Adrenal gland (tissue), 5 donors: ENCODE results near the gene GPATCH8.

ENCODE experiments used
- CTCF ChIP-seq, 6 experiments: fragments of 450-650 bp in 4 of 6; fragments of 200-600 bp in 2 of 6; sonication (generic) in 1 of 6; IDR thresholded peaks; 1 replicate in 5 of 6; 2 replicates in 1 of 6; pipeline versions ENCODE4 v1.5.1 to v1.8.0; 2016 to 2021; ENCODE audit warnings: antibody characterized with exemption in 6 of 6, mild to moderate bottlenecking in 2 of 6, moderate library complexity in 1 of 6
- POLR2A ChIP-seq, 2 donors: fragments of 450-650 bp; IDR thresholded peaks; one replicate each; pipeline ENCODE4 v1.6.1; 2017; ENCODE audit warnings: antibody characterized with exemption in 2 of 2, mild to moderate bottlenecking in 2 of 2, moderate library complexity in 1 of 2
- donor health status: DM: no; HTN: no; CAD: no.

DNA sequence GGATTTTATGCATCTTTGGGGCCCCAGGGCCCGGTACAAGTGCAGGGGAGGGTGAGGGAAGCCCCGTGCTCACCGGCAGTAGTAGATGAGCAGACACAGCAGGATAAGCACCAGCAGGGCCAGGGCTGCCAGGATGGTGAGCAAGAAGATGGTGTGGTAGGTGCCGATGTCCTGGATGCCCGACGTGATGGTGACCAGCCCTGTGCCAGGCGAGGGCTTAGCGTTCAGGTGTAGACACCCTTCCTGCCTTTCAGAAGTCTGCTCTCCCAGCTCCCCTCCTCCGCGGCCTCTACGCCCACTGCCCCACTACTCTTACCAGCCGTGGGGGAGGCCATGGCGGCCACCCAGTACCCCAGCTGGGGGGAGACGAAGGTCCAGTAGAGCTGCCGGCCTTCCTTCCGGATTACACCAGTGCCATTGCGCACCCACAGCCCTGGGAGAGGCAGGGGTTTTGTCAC lies 147.5 kb downstream of the GPATCH8 start:
- no peak for TF ChIP-seq CTCF (IDR thresholded peaks at IDR 0.05)
- TF ChIP-seq POLR2A (IDR thresholded peaks at IDR 0.05), result no peak
